BJ (cell line): ENCODE data around the gene MTSS2. TPM values are rescaled to one million over a fixed set of nuclear protein-coding genes. Genes with fewer than 3 reads are reported as not detected.

Source experiments
- CTCF ChIA-PET: fragments of 350-600 bp; formaldehyde crosslinking; extraction: SDS; loops from one replicate; lab custom pipeline; 2021; ENCODE audit warnings: antibody characterized with exemption, inconsistent platforms; lab: Yijun Ruan, JAX
- POLR2A ChIA-PET: fragments of 300-600 bp; sonication (Branson Sonifier 250); formaldehyde crosslinking; extraction: SDS; loops from one replicate; lab custom pipeline; 2021; ENCODE audit warnings: antibody characterized with exemption; lab: Charles Lee
- DNase-seq: peaks from one replicate; pipeline ENCODE4 v3.0.0-alpha.2; 2011; ENCODE audit warnings: low read depth
- H3K27me3 ChIP-seq: 2 replicates; pipeline ENCODE4 v1.6.0; 2011; ENCODE audit warnings: low read length; ENCODE audit not compliant: control insufficient read depth, insufficient read depth
- H3K36me3 ChIP-seq: 2 replicates; pipeline ENCODE4 v1.5.1; 2011; ENCODE audit warnings: low read length; ENCODE audit not compliant: control insufficient read depth, insufficient read depth
- H3K4me3 ChIP-seq: 2 replicates; pipeline ENCODE4 v1.5.1; 2011; ENCODE audit warnings: low read depth, mild to moderate bottlenecking, control low read depth, low read length
- polyA plus RNA-seq: library from polyadenylated mRNA; depleted of rRNA; stranded (reverse); fragments of >200 nt; gene quantifications from 2 replicates; pipeline ENCODE4 v1.2.3, GENCODE V29; 2011
- TF ChIP-seq, protein P1 (sequence below): IDR thresholded peaks from 2 replicates; pipeline ENCODE4 v1.5.1; 2011; ENCODE audit warnings: low read depth, mild to moderate bottlenecking, control low read depth, inconsistent platforms, low read length, moderate library complexity; ENCODE audit not compliant: insufficient read depth

MTSS2 gene
- polyA plus RNA-seq, 1 experiment, result 170 TPM

DNA sequence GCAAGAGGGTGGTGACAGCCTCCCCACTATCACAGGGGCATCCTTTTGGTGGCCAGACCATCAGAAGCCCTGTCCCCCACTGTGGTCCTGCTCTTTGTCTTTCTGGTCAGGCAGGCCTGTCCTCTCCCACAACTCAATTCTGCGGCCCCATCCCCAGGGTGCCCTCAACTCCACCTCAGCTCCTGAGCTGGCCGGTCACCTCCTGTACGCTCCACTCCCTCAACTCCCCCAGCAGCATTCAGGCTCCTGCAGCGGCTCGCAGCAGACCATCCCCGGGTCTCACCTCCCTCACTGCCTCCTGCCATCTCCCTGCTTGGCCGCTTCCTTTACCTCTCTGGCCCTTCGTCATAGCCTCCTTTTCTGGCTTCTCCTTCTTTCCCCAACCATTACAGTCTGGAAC lies 43.4 kb upstream of the MTSS2 start:
- Histone ChIP-seq H3K36me3 (peaks cover 11% of the 10 kb centered on the region), H3K4me3 (no peak overlapping the region), H3K27me3 (no peaks in the 10 kb centered on the region)
- CTCF ChIA-PET, result no interaction called here
- POLR2A ChIA-PET, result no interaction called here
- TF ChIP-seq, protein P1, sequence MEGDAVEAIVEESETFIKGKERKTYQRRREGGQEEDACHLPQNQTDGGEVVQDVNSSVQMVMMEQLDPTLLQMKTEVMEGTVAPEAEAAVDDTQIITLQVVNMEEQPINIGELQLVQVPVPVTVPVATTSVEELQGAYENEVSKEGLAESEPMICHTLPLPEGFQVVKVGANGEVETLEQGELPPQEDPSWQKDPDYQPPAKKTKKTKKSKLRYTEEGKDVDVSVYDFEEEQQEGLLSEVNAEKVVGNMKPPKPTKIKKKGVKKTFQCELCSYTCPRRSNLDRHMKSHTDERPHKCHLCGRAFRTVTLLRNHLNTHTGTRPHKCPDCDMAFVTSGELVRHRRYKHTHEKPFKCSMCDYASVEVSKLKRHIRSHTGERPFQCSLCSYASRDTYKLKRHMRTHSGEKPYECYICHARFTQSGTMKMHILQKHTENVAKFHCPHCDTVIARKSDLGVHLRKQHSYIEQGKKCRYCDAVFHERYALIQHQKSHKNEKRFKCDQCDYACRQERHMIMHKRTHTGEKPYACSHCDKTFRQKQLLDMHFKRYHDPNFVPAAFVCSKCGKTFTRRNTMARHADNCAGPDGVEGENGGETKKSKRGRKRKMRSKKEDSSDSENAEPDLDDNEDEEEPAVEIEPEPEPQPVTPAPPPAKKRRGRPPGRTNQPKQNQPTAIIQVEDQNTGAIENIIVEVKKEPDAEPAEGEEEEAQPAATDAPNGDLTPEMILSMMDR, result no peak
- DNase-seq, result no peak

GRCh38 chr16:70728150-70728549 lies 42.3 kb upstream of the MTSS2 start:
- ChIA-PET POLR2A (no interaction called here), CTCF (no interaction called here)
- TF ChIP-seq, protein P1, result no peak
- H3K4me3 ChIP-seq, result no peak overlapping the region
- peaks cover 11% of the 10 kb centered on the region for H3K36me3 ChIP-seq
- H3K27me3 ChIP-seq, result no peaks in the 10 kb centered on the region
- no peak for DNase-seq

DNA sequence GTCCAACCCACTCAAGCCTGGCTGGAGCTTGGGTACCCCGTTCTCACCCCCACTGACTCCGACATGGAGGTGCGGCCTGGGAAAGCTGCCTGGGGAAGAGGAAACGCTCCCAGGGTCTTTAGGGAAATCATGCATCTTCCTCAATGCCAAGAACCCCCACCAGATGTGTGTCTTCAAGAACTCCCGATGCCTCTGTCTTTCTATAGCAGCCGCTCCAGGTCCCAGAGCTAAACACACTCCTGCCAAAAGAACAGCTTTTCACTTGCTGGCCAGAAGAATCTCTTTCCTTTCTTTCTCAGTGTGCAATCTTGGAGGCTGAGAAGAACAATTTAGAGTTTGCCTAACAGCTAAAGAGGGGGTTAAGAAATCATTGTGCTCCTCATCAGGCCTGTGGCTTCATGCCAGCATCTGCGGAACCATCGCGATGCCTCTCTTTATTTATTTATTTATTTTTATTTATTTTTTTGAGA lies 41.1 kb upstream of the MTSS2 start:
- ChIA-PET POLR2A (interaction anchor here (0.5 kb wide), 1 partner anchor 734 kb away, joined by 3 read pairs; no protein-coding TSS in a partner anchor), CTCF (interaction anchor here (1.1 kb wide), 1 partner anchor 65 kb away, joined by 4 read pairs; no protein-coding TSS in a partner anchor)
- H3K27me3 ChIP-seq, result no peaks in the 10 kb centered on the region
- no peak overlapping the region for H3K4me3 ChIP-seq
- DNase-seq, result no peak
- TF ChIP-seq, protein P1, result no peak
- H3K36me3 ChIP-seq, result peaks cover 11% of the 10 kb centered on the region

GRCh38 chr16:70725912-70726828 lies 40.3 kb upstream of the MTSS2 start:
- TF ChIP-seq, protein P1, result no peak
- no peak for DNase-seq
- H3K27me3 ChIP-seq, result no peaks in the 10 kb centered on the region
- no peak overlapping the region for H3K4me3 ChIP-seq
- ChIA-PET CTCF (interaction anchor here (0.6 to 1.3 kb wide), 4 partner anchors 9 to 34 kb away, joined by 3 to 5 read pairs (median 4); no protein-coding TSS in a partner anchor), POLR2A (no interaction called here)
- peaks cover 11% of the 10 kb centered on the region for H3K36me3 ChIP-seq

DNA sequence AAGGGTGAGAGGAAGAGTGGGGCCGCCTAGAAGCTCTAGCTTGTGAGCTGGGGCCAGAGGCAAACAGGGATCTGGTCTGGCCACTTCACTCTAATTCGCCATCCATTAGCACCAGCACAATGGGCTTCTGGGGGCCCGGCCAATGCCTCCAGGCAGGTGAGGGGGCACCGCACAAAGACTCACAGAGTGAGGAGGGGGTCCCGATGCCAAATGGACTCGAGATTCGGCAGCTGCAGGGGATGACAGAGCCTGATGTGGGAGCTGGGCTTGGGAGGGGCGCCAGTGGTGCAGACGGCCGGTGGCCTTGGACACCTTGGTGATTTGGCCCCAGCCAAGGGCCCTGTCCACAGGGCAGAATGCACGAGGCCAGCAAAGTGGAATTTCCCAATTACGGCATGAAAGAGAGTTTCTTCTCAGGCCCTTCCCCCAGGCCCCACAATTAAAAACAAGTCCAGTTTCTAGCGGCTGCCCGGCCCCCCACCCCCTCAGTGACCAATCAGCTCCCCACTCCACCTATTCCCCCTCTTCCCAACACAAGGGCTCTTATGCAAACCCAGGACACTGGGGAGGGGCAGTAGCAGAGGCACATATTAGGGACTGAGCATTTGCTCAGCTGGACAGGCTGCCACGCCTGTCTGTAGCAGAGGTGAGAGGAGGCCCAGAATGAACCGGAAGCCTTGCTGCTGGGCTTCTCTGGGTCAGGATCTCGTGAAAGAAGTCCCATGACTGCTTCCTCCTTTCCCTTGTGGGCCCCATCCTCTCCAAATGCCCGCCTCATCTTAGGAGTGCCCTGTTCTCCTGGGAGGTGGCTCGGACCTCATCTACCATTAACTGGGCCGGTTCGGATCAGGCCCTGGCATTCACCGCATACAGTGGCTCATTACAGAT lies 39.4 kb upstream of the MTSS2 start:
- POLR2A ChIA-PET, result no interaction called here
- TF ChIP-seq, protein P1, result no peak
- CTCF ChIA-PET, result interaction anchor here (0.6 to 1.3 kb wide), 4 partner anchors 10 to 33 kb away, joined by 3 to 5 read pairs (median 4); no protein-coding TSS in a partner anchor
- H3K4me3 ChIP-seq, result no peak overlapping the region
- H3K27me3 ChIP-seq, result no peaks in the 10 kb centered on the region
- DNase-seq, result no peak
- H3K36me3 ChIP-seq, result peaks cover 9% of the 10 kb centered on the region
